HL-60/S4 (cell line): ENCODE data around the gene MAPK1.
"Not testable (repeated sequence)": the region's sequence is repeated elsewhere in the genome, so short reads cannot be mapped to it uniquely, and the experiment has no call there.

ENCODE experiments used
- in situ Hi-C: fragments of 300-500 bp; cut with MboI; formaldehyde crosslinking; loops from 2 replicates; pipeline ENCODE4 v1.14.3; 2022; ENCODE audit warnings: low sequenced_read_pairs

MAPK1 gene

DNA sequence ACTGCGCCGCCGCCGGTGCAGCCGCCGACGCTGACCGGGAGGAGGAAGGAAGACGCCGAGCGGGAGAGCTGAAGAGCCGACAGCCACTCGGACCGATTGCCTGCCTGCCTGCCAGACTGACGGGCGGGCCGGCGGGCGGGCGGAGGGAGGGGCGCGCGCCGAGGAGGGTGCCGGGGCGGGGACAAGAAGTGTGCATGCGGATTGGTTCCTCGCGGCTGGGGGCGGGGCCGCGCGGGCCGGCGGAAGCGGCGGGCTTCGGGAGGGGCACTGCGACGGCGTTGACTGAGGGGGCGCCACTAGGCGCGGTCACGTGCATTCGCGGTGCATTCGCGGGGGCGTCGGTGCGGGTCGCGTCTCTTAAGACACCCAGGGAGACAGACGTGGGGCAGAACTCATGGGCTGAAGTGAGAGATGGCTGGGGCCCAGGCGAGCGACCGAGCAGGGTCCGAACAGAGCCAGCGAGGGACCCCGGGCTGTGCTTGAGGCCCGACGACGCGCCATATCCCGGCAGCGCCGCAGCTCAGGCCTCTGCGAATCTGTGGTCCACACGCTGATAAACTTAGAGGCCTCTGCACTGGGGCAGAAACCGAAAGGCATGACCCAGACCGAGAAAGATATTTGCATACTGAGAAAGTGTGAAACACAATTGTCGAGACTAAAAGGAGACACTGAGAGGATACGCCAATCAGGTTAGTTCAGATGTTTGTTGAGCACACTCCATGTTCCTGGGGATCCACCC is at the start of gene MAPK1:
Gene MAPK1 (minus strand): TSS at position 118 of the 739 bp plus-strand sequence. CDS start 205 bp downstream, outside the sequence.
- in situ Hi-C loops: no loop called here

DNA sequence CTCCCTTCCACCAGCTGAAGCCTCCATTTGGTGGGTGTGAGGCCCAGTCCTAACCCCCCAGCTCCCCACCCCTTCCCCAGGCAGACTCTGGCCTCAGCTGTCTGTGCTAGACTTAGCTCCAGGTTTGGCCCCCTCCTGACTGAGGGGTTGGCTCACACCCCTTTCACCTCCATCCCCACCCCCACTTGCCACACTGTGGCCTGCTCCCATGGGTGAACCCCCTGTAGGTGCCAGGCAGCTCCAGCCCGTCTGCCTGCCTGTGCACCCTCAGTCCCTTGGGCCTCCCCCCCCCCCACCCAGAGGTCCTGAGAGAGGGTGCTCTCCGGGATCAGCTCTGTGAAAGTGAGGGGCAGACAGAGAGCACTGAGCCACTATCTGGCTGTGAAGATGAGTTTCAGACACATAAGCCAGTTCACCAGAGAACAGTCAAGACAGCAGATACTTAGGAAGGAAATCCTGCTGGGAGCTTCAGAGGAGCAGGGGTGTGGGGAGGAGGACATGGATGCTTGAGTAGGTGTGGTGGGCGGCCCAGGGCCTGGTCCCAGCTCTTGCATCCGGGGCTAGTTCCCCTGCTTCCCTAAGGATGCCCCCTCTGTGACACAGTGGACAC is 49.0 kb upstream of the MAPK1 start:
- in situ Hi-C loops: no loop called here

DNA sequence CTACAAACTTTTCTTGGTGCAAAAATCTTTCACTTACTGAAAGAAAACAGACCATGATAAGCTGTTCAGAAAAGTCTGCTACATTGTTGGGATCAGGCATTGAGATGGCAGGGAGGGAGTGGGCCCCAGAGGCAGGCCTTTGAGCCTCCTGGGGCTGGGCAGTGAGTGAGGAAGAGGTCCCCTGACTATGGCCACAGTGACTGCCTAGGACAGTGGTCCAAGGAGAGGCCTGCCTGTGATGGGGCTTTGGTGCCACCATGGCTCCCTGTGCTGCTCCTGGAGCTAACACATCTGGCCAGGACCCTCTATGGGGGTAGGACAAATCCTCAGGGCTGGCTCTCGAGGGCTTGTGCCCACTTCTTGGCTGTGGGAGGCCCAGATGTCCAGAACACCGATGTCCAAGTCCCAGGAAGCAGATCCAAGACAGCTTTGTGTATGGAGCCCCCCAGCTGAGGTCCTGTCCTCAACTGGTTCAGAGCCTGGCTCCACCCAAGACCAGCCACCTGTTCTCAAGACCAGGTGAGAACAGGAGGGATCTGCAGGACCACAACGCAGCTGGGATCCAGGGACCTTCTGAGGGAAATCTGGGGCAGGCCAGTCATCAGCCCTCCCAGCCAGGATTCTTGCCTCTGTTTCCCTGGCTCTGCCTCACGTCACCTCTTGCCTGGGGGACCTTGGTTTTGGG is 48.3 kb upstream of the MAPK1 start:
- in situ Hi-C loops: no loop called here

DNA sequence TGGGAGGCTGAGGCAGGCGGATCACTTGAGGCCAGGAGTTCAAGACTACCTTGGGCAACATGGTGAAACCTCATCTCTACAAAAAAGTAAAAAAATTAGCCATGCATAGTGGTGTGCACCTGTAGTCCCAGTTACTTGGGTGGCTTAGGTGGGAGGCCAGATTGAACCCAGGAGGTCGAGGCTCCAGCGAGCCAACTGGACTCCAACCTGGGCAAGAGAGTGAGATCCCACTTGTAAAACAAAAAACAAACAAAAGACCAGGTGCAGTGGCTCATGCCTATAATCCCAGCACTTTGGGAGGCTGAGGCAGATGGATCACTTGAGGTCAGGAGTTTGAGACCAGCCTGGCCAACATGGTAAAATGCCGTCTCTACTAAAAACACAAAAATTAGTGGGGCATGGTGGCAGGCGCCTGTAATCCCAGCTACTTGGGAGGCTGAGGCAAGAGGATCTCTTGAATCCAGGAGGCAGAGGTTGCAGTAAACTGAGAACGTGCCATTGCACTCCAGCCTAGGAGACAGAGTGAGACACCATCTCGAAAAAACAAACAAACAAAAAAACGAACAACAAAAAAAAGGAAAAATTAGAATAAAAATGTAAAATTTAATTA is 46.7 kb upstream of the MAPK1 start:
- in situ Hi-C loops: not testable (repeated sequence)

DNA sequence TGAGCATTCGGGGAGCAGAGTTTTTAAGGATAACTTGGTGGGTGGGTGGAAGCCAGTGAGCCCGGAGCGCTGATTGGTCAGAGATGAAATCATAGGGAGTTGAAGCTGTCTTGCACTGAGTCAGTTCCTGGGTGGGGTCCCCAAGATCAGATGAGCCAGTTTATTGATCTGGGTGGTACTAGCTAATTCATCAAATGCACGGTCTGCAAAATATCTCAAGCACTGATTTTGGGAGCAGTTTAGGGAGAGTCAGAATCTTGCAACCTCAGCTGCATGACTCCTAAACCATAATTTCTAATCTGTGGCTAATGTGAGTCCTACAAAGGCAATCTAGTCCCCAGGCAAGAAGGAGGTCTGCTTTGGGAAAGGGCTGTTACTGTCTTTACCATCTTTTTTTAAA is 42.9 kb upstream of the MAPK1 start:
- in situ Hi-C loops: not testable (repeated sequence)

GRCh38 chr22:21909871-21910270 is 42.4 kb upstream of the MAPK1 start:
- in situ Hi-C loops: no loop called here

DNA sequence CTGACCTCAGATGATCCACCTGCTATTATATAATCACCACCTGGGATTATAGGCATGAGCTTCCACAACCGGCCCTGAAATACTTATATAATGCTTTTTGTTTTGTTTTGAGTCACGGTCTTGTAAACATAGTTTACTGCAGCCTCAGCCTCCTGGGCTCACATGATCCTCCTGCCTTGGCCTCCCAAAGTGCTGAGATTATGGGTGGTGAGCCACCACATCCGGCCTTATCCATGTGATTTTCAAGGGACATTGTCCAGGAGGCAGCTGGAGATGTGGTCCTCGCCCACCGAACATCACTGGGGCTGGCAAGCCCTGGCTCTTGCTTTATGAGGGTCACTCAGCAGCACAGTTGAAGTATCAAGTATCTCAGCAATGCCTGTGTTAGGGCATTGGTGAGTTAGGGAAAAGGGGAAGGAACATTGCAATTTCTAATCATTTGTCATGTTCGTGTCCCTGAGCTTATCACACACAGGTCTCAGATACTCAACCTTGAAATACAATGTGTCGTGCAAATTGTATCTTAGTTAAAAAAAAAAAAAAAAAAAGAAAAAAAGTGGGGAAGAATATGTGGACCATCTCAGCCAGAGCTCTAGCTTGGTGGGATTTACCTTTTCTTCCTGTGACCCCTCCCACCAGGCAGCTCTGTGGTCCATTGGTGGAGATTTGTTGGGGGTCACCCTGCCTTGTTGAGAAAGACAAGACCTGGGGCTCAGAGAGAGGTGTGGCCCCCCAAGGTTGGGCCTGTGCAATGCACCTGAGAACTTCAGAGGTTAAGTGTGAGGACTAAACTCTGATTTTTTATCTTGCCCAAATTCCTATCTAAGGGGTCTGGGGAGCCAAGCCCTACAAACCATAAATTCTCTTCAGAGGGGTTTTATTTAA is 40.4 kb upstream of the MAPK1 start:
- in situ Hi-C loops: no loop called here

GRCh38 chr22:21905234-21905633 is 37.8 kb upstream of the MAPK1 start:
- in situ Hi-C loops: not testable (repeated sequence)

- in situ Hi-C loops: no loop called here
Observed at GRCh38 chr22:21904250-21904789, 36.9 kb upstream of the MAPK1 start.

GRCh38 chr22:21903283-21903682 is 35.8 kb upstream of the MAPK1 start:
- in situ Hi-C loops: no loop called here

GRCh38 chr22:21902296-21903087 is 35.0 kb upstream of the MAPK1 start:
- in situ Hi-C loops: no loop called here

DNA sequence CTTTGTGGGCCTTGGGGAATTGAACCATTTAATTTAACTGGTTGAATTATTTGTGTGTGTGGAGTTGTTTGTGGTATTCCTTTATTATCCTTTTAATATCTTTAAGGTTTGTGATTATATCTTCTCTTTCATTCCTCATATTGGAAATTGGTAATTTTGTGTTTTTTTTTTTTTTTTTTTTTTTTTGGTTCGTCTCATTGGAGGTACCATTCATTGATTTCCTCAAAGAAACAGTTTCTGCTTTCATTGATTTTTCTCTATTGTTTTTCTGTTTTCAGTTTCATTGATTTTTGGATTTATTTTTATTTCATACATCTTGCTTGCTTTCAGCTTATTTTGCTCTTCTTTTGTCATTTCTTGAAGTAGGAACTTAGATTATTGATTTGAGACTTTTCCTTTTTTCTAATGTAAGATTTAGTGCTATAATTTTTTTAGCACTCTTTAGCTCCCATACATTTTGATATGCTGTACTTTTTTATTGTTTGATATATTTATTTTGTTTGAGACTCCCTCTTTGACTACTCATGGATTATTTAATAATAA is 31.0 kb upstream of the MAPK1 start:
- in situ Hi-C loops: no loop called here

DNA sequence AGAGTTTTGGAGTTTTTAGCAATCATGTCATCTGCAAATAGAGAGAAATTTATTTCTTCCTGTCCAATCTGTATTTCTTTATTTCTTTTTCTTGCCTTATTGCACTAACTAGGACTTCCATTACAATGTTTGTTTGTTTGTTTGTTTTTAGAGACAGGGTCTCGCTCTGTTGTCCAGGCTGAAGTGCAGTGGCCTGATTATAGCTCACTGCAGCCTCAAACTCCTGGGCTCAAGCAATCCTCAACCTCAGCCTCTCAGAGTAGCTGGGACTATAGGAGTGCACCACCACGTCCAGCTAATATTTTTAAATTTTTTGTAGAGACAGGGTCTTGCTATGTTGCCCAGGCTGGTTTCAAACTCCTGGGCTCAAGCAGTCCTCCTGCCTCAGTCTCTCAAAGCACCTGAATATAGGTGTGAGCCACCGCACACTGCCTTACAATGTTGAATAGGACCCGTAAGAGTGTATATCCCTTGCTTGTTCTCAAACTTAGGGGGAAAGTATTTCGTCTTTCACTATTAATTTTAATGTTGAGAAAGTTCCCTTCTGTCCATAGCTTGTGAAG is 29.6 kb upstream of the MAPK1 start:
- in situ Hi-C loops: no loop called here

- in situ Hi-C loops: not testable (repeated sequence)
Observed at GRCh38 chr22:21896275-21896674, 28.8 kb upstream of the MAPK1 start.

DNA sequence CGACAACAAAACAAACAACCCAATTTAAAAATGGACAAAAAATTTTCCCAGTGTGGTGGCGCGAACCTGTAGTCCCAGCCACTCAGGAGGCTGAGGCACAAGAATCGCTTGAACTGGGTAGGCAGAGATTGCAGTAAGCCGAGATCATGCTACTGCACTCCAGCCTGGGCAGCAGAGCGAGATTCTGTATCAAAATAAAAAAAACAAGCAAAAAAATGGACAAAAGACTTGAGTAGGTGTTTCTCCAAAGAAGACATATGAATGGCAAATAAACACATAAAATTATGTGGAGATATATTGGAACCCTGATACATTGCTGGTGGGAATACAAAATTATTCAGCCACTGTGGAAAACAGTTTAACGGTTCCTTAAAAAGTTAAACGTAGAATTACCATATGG is 27.4 kb upstream of the MAPK1 start:
- in situ Hi-C loops: no loop called here

DNA sequence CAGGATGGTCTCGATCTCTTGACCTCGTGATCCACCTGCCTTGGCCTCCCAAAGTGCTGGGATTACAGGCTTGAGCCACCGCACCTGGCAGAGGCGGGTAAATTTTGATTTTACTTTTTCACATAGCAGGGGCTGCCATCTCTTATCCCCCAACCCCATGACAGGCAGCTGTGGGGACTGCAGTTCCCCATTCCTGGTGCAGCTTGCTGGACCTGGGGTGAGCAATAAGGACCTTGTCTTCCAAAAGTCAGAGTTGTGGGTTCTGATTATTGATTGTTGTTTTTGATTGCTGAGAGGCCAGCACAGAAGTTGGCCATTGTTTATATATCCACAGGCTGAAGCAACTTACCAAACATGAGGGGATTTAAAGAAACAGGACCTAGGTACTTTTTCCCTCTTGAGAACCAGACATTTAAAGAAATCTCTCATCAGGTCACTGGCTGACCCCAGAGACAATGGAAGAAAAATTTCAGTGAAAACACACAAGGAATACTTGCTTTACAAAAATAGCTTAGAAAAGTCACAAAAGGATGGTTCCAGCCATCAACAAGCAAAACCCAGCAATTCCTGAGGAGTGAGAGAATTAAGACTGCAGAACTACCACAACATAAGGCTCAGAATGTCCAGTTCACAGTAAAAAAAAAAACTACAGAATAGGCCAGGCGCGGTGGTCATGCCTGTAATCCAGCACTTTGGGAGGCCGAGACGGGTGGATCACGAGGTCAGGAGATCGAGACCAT is 22.0 kb upstream of the MAPK1 start:
- in situ Hi-C loops: no loop called here

- in situ Hi-C loops: no loop called here
Observed at GRCh38 chr22:21887841-21888240, 20.4 kb upstream of the MAPK1 start.

GRCh38 chr22:21883930-21884329 is 16.5 kb upstream of the MAPK1 start:
- in situ Hi-C loops: not testable (repeated sequence)
